RPMI8226 (cell line): ENCODE results near the gene HEPACAM.

ENCODE experiments used
- DNase-seq: peaks from one replicate; pipeline ENCODE4 v3.0.0-alpha.2; 2015

The HEPACAM gene

GRCh38 chr11:124898263-124898680, 37.6 kb downstream of the HEPACAM start:
- DNase-seq = no peak

DNA sequence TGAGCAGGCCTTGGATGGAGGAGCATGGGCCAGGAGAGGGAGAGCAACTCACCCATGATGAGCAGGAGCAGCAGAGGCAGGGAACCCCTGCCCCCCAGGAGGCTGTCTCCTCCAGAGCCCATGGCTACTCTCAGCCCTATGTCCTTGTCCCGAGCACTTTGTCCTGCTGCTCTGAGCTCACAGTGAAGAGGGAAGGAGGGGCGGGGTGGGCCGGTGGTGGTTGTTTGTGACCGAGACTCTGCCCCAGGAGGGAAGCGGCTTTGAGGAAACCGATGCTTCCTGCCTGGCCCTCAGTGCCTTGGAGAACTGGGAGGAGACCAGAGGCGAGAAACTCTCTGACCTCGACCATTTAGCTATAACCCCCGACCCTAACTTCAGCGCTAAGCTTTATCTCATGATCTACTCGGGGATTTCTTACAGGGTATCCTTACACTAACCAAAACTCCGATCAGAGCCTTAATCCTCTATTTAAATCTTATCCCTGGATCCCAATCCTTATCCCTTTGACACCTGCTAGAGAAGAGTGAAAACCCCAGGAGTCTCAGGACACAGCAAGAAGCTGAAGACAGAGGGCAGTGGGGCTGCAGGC, 38.1 kb downstream of the HEPACAM start, which contains the start of gene ROBO4:
Gene ROBO4 (minus strand): TSS at position 192 of the 589 bp plus-strand sequence. CDS start 70 bp downstream, at position 122.
- DNase-seq = no peak

- no peak for DNase-seq
These were observed 38.9 kb downstream of the HEPACAM start for GRCh38 chr11:124896821-124897391.

GRCh38 chr11:124896071-124896750, 39.6 kb downstream of the HEPACAM start:
- DNase-seq = no peak

DNA sequence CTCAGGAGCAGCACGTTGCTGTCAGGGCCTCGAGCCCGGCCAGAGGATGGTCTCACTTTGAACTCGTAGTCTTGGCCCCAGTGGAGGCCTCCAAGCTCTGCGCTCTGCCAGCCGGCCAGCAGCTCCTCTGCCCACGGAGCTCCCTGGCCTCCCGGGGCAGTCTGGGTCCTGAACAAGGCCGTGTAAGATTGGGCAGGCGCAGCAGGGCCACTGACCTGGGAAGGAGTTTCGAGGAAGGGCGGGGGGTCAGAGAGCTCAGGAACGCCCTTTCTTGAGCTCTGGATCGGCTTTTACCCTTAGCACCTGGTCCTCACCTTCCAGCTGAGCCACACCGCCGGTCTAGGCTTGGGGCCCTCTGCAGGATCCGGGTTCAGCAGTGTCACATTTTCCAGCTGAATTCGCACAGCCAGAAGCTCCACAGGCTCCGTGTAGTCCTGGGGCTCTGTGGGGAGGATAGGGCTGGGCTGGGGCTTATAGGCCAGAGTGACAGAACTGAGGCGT, 40.3 kb downstream of the HEPACAM start:
- no peak for DNase-seq

DNA sequence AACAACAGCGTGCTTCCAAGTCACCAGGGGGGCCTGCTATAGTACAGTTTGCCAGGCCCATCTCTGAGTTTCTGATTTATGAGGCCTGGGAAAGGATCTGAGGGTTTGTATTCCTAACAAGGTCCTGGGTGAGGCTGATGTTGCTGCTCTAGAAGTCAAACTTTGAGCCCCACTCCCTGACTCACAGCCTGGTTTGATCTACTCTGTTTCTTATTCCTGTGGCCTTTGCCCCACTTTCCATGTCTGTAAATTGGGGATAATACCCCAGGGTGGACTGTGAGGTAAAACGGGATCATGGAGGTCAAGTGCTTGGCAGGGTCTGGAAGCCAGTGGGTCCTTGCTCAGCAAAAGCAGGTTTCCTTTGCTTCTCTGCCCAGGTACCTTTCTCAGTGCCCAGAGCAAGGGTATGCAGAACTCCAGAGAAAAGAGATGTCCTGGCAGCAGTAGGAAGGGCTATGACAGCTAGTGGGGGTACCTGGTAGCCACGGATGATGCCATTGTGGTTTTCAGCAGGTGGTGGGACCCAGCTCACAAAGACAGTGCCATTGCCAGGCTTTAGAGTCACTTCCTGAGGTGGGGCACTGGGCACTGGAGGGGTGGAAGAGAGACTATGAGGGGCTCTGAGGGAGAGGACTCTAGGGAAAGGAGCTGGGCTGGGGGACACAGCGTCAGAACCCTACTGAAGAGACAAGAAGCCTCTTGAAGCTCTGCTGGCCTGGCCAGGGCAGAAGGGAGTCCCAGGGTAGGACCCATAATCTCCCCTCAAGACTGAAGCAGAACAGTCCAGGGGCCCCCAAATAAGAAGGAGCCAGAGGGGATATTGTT, 41.0 kb downstream of the HEPACAM start:
- DNase-seq = no peak

GRCh38 chr11:124893781-124894401, 42.0 kb downstream of the HEPACAM start:
- no peak for DNase-seq

- DNase-seq = no peak
These were observed 42.9 kb downstream of the HEPACAM start for GRCh38 chr11:124892750-124893454.

DNA sequence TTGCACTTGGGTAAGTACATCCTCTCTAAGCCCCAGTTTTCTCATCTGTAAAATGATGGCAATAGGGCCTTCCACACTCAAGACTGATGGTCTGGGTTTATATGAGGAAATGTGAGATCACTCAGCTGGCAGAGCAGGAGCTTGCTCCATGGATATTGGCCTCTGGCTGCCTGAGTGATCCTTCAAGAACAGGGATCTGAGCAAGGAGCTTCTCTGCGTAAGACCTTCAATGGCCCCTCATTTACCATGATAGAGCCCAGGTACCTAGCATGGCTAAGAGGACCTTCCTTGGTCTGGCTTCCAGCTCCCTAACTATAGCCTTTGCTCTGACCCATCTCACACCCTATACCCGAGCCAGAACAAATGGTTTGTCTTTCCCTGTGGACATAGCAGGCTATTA, 43.7 kb downstream of the HEPACAM start:
- DNase-seq = no peak

DNA sequence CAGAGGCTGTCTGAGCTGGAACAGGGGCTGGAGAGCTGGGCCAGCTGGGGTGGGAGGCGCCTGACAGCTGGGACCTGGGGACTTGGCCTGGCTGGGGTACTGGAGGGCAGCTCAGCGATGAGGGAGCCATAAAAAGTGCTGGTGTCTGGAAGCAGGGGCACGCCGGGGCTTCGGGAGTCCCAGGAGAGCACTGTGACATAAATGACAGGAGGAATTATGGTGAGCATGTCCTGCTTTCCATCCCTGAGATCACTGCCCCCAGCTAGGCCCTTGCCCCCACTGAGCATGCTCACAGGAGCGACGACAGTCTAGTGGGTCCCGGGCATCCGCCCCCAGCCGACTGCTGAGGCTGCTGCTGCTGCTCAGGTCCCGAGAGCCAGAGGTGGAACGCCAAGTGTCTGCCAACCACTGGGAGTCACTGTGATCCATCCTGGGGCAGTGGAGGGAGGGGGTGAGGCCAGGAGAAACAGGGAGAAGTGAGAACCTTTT, 44.4 kb downstream of the HEPACAM start:
- DNase-seq = no peak

DNA sequence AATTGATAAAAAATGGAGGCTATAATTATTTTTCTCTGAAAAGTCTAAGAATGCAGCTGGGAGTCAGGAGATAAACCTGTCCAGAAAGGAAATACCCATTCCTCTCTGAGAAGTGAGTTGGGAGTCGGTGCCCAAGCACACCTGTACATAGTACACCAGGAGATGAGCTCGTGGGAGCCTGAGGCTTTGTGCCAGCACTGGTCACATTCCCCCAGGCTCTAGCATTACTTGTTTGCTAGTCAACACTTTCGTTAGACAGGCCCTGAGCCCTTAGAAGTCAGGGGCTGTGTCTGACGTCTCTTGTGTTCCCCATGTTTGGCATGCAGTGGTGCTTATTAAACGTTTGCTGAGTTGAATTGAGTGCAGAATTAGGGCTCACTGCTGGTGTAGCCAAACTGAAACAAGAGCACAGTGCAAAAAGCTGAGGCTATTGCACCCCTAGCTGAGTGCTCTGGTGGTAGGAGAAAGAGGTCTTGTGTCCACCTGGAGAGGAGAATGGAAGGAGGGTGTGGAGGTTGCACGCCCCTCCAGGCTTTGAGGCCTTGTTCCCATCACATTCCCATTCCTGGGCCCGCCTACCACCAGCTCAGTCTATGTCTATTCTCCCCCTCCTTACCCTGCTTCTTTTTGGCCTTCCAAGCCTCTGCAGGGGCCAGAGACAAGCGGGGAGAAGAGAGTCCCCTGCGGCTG, 45.0 kb downstream of the HEPACAM start:
- DNase-seq = no peak

DNA sequence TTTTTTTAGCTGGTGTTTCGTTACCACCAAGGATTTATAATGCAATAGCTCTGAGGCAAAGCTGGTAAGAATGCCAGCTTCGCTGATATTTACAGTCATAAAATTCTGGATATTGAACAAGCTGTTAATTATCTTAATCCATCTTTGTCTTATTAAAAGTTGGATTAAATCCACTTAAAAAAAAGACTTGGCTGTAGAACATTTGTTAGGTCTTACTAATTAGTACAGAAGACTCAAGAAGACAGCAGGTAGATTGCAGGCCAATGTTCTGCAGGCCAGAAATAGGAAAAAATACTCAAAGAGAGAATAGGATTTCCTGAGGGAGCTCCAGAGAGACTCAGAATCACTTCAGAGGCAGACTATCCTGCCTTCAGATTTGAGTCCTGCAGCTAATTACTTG, 45.7 kb downstream of the HEPACAM start:
- DNase-seq = no peak

GRCh38 chr11:124889191-124890091, 46.4 kb downstream of the HEPACAM start:
- no peak for DNase-seq

GRCh38 chr11:124887667-124888013, 48.2 kb downstream of the HEPACAM start:
- no peak for DNase-seq

GRCh38 chr11:124886978-124887666, 48.7 kb downstream of the HEPACAM start:
- no peak for DNase-seq

DNA sequence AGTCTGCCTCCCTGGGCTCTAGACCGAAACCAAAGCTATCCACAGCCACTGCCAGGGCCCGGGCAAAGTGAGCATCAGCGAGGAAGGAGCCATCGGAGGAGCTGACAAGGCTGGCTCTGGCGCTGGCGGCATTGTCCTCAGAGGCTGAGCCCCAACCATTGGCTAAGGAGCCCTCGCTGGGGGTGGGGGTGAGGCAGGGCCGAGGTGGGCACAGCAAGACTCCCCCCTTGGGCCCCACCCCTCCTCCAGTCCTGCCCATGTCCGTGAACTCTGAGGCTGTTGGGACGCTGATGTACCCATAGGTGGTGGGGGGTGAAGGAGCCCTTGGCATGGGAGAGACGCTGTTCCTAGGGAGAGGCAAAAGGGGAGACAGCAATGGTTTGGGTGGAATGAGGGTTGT, 49.4 kb downstream of the HEPACAM start:
- DNase-seq = no peak

- no peak for DNase-seq
These were observed 50.9 kb downstream of the HEPACAM start for GRCh38 chr11:124884869-124885479.

DNA sequence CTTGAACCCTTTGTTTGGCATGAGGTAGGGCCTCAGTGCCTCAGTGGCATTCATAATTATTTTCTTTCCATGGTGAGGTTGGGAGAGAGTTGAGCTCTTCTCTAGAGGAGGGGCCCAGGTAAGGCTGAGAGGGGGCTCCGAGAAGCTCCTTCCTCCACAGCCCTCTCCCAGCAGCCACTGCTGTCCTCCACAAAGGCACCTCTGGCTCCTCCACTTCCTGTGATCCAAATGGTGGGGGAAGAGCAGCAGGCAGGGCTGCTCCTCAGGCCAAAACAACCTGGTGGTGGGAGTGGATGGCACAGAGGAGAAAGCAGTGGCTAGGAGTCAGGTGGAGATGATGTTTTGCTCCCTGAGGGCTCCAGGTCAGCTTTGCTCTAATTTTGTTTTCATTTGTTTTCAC, 51.5 kb downstream of the HEPACAM start:
- DNase-seq = no peak
